Measurements from ENCODE around the gene BTN1A1. TPM values are rescaled to one million over a fixed set of nuclear protein-coding genes. Genes with fewer than 3 reads are reported as not detected.
A peak's percentile ranks its signal among the peaks of the same experiment; 100 is the strongest.

BTN1A1 gene
- total and polyA plus RNA-seq, 9 of the 15 experiments (the other 6 are each of a cell fraction or from before 2014, with no cell fraction given) = 0.01 to 0.15 (median 0.06) TPM; not detected in 4

DNA sequence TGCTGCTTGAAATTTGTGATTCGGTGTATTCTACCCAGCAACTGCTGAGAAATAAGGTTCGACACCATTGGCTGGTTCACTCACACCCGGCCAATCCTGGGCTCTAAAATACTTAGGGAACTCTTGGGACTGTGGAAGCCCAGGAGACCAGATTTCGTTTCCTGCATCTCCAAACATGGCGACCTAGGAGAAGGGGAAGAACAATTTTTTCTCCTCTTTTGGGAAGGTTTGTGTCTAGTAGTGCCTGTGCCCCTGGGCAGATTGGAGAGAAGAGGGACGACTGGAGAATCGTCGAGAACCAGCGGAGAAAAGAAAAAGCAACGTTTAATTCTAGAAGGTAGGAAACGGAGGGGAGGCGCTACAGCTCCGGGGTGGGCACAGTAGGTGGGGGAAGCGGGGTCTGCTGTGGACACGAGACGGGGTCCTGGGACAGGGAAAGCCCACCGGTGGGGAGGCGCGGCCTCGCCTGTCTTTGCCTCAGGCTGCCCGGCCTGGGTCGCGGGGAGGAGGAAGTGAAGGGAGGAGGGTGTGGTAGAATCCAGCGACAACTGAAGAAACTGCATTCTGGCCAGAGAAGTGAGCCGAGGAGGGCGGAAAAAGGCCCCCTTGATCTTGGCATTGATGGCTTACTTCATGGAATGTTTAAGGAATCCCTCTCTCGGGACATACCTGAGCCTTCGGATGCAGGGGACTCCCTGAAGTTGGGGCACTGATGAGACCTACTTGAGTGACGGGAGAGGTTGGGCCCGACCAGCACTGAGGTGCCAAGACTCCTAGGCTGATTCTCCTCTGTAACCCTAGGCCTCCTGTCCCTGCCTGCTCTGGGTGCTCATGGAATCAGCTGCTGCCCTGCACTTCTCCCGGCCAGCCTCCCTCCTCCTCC lies 42.1 kb upstream of the BTN1A1 start, which contains the start of gene BTN2A1 (continued):
- TF ChIP-seq MIER1 (IDR thresholded peaks at IDR 0.05; ENCODE audit: low read depth) = 0 out of 2 replicates have a peak, but pooled peaks have one; percentile 29
- no peak for TF ChIP-seq NR4A1 (CRISPR knock-in tag; IDR thresholded peaks at IDR 0.05)
- no peak for TF ChIP-seq NR4A1 (tag; IDR thresholded peaks at IDR 0.05)
- peak in 1 of 2 experiments; percentile 74; a peak in 1 of 4 replicates for TF ChIP-seq SRF (CRISPR knock-in tag; IDR thresholded peaks at IDR 0.05)
- peak in 1 of 2 experiments; percentile 80; a peak in 2 of 4 replicates for TF ChIP-seq HDAC1 (IDR thresholded peaks at IDR 0.05)
- no peak for TF ChIP-seq FOXJ2 (tag; IDR thresholded peaks at IDR 0.05)
- TF ChIP-seq, protein P1, sequence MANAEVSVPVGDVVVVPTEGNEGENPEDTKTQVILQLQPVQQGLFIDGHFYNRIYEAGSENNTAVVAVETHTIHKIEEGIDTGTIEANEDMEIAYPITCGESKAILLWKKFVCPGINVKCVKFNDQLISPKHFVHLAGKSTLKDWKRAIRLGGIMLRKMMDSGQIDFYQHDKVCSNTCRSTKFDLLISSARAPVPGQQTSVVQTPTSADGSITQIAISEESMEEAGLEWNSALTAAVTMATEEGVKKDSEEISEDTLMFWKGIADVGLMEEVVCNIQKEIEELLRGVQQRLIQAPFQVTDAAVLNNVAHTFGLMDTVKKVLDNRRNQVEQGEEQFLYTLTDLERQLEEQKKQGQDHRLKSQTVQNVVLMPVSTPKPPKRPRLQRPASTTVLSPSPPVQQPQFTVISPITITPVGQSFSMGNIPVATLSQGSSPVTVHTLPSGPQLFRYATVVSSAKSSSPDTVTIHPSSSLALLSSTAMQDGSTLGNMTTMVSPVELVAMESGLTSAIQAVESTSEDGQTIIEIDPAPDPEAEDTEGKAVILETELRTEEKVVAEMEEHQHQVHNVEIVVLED (CRISPR knock-in tag; IDR thresholded peaks at IDR 0.05) = no peak
- TF ChIP-seq CHD1 (IDR thresholded peaks at IDR 0.05; ENCODE audit: low read length) = peak; percentile 33
- TF ChIP-seq E2F3 (CRISPR knock-in tag; IDR thresholded peaks at IDR 0.05) = no peak
- TF ChIP-seq NCOA1 (IDR thresholded peaks at IDR 0.05; ENCODE audit: low read depth) = 0 out of 2 replicates have a peak, but pooled peaks have one; percentile 33
- peak; percentile 22; the same call in 1 of the 2 replicates for TF ChIP-seq ELF2 (CRISPR knock-in tag; IDR thresholded peaks at IDR 0.05)
- TF ChIP-seq, protein P2, sequence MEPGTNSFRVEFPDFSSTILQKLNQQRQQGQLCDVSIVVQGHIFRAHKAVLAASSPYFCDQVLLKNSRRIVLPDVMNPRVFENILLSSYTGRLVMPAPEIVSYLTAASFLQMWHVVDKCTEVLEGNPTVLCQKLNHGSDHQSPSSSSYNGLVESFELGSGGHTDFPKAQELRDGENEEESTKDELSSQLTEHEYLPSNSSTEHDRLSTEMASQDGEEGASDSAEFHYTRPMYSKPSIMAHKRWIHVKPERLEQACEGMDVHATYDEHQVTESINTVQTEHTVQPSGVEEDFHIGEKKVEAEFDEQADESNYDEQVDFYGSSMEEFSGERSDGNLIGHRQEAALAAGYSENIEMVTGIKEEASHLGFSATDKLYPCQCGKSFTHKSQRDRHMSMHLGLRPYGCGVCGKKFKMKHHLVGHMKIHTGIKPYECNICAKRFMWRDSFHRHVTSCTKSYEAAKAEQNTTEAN (CRISPR knock-in tag; IDR thresholded peaks at IDR 0.05) = no peak
- TF ChIP-seq HNRNPH1 (optimal IDR thresholded peaks at IDR 0.05; ENCODE audit: low read depth, low read length) = no peak
- TF ChIP-seq MCM2 (IDR thresholded peaks at IDR 0.05; ENCODE audit: low read depth) = no peak
- peak; percentile 26; the same call in 1 of the 2 replicates for TF ChIP-seq SMARCA4 (IDR thresholded peaks at IDR 0.05)
- TF ChIP-seq PHF20 (IDR thresholded peaks at IDR 0.05; ENCODE audit: partially characterized antibody) = peak; percentile 85
- peak; percentile 91 for TF ChIP-seq CREB1 (IDR thresholded peaks at IDR 0.05)
- peak; percentile 85 for TF ChIP-seq CREB1 (CRISPR knock-in tag; IDR thresholded peaks at IDR 0.05)
- TF ChIP-seq ZNF584 (CRISPR knock-in tag; IDR thresholded peaks at IDR 0.05; ENCODE audit: low read depth) = no peak
- TF ChIP-seq, protein P3, sequence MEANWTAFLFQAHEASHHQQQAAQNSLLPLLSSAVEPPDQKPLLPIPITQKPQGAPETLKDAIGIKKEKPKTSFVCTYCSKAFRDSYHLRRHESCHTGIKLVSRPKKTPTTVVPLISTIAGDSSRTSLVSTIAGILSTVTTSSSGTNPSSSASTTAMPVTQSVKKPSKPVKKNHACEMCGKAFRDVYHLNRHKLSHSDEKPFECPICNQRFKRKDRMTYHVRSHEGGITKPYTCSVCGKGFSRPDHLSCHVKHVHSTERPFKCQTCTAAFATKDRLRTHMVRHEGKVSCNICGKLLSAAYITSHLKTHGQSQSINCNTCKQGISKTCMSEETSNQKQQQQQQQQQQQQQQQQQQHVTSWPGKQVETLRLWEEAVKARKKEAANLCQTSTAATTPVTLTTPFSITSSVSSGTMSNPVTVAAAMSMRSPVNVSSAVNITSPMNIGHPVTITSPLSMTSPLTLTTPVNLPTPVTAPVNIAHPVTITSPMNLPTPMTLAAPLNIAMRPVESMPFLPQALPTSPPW (CRISPR knock-in tag; IDR thresholded peaks at IDR 0.05) = peak; percentile 52; the same call in 1 of the 2 replicates
- TF ChIP-seq, protein P4, sequence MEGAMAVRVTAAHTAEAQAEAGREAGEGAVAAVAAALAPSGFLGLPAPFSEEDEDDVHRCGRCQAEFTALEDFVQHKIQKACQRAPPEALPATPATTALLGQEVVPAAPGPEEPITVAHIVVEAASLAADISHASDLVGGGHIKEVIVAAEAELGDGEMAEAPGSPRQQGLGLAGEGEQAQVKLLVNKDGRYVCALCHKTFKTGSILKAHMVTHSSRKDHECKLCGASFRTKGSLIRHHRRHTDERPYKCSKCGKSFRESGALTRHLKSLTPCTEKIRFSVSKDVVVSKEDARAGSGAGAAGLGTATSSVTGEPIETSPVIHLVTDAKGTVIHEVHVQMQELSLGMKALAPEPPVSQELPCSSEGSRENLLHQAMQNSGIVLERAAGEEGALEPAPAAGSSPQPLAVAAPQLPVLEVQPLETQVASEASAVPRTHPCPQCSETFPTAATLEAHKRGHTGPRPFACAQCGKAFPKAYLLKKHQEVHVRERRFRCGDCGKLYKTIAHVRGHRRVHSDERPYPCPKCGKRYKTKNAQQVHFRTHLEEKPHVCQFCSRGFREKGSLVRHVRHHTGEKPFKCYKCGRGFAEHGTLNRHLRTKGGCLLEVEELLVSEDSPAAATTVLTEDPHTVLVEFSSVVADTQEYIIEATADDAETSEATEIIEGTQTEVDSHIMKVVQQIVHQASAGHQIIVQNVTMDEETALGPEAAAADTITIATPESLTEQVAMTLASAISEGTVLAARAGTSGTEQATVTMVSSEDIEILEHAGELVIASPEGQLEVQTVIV (CRISPR knock-in tag; IDR thresholded peaks at IDR 0.05; ENCODE audit: borderline replicate concordance) = no peak
